Keratinocyte (primary cell): ENCODE results near the gene LRRC4C.

Source experiments
- CTCF ChIP-seq, 3 experiments: IDR thresholded peaks in 1 of 3; conservative IDR thresholded peaks in 1 of 3; optimal IDR thresholded peaks in 1 of 3; 2 replicates in 2 of 3; 3 replicates in 1 of 3; pipeline versions ENCODE3 to v1.5.1; 2011; ENCODE audit warnings: low read length in 3 of 3, mild to moderate bottlenecking in 3 of 3, moderate library complexity in 2 of 3, control low read depth in 1 of 3, inconsistent platforms in 1 of 3; ENCODE audit not compliant: insufficient read depth in 2 of 3; ENCODE audit errors: extremely low read depth in 1 of 3
- EZH2 ChIP-seq: IDR thresholded peaks from one replicate; pipeline ENCODE4 v1.6.1; 2012; ENCODE audit warnings: inconsistent platforms, mild to moderate bottlenecking, low read length, moderate library complexity

DNA sequence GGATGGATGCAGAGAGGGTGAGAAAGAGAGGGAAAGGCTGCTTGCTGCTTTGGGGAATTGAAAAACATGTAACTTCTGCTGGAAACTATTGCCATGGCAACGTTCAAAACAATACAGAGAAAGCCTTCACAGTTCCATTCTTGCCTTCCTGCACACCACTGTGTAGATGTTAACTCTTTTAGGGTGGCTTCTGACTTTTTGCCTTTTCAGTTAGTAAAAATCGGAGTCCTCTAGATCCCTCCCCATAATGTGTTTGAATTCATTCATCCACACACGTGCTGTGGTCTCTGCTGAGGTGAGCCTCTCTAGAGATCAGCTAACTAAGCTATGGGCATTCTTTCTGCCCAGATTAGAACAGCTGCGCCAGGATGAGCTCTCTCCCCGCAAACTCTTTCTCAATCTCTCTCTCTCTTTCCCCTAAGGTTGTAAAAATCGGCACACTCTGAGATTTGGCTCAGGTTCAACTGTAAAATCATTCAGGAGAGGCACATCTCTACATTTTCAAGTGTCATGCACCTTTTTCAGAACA is 1178.3 kb downstream of the LRRC4C start:
- TF ChIP-seq CTCF (optimal IDR thresholded peaks at IDR 0.05 in 1 of 3, IDR thresholded peaks at IDR 0.05 in 1 of 3, conservative IDR thresholded peaks at IDR 0.05 in 1 of 3; ENCODE audit: extremely low read depth in 1 of 3, insufficient read depth in 2 of 3, low read length in 3 of 3): no peak
- no peak for TF ChIP-seq EZH2
